SK-N-SH (cell line): Measurements from ENCODE around the gene CAV1. TPM values are rescaled to one million over a fixed set of nuclear protein-coding genes. Genes with fewer than 3 reads are reported as not detected.

Experiments
- CTCF ChIA-PET: fragments of 300-600, 350-600 bp; formaldehyde crosslinking; extraction: SDS; loops from one replicate; lab custom pipeline; 2021; lab: Yijun Ruan, JAX
- POLR2A ChIA-PET: fragments of 350-600 bp; sonication (Branson Sonifier 250); formaldehyde crosslinking; extraction: SDS; loops from one replicate; lab custom pipeline; 2020; ENCODE audit warnings: antibody characterized with exemption, inconsistent platforms; lab: Yijun Ruan, JAX
- DNase-seq: peaks from one replicate; pipeline ENCODE4 v3.0.0; 2012
- H2AFZ ChIP-seq: fragments of 200-600 bp; sonication (generic); 2 replicates; pipeline ENCODE4 v1.8.1; 2016; ENCODE audit warnings: antibody characterized with exemption, mild to moderate bottlenecking, low read depth
- H3F3A ChIP-seq: fragments of 200-600 bp; sonication (generic); replicated peaks from 2 replicates; pipeline ENCODE3; 2016; ENCODE audit warnings: antibody characterized with exemption, mild to moderate bottlenecking; ENCODE audit not compliant: insufficient read depth
- H3K27ac ChIP-seq, 2 experiments: fragments of 200-500 bp in 1 of 2; fragments of 200-600 bp in 1 of 2; sonication (Bioruptor generic) in 1 of 2; sonication (generic), shearing (Covaris generic) in 1 of 2; 2 replicates each; pipeline versions ENCODE4 v1.5.1 to v1.6.1; 2014 to 2016; ENCODE audit warnings: low read depth in 2 of 2, inconsistent platforms in 1 of 2, low read length in 1 of 2, mild to moderate bottlenecking in 1 of 2, mixed read lengths in 1 of 2
- H3K27me3 ChIP-seq: fragments of 200-600 bp; sonication (generic), shearing (Covaris generic); 2 replicates; pipeline ENCODE4 v1.6.1; 2016; ENCODE audit warnings: mixed run types; ENCODE audit not compliant: insufficient read depth
- H3K36me3 ChIP-seq, 2 experiments: fragments of 200-500 bp in 1 of 2; fragments of 200-600 bp in 1 of 2; sonication (Bioruptor generic) in 1 of 2; sonication (generic) in 1 of 2; replicated peaks in 1 of 2; 2 replicates each; pipeline versions ENCODE3 to v1.5.1; 2014 to 2016; ENCODE audit warnings: low read length in 1 of 2, mild to moderate bottlenecking in 1 of 2; ENCODE audit not compliant: insufficient read depth in 2 of 2, control insufficient read depth in 1 of 2
- H3K4me1 ChIP-seq, 2 experiments: fragments of 200-500 bp in 1 of 2; fragments of 200-600 bp in 1 of 2; sonication (Bioruptor generic) in 1 of 2; sonication (generic), shearing (Covaris generic) in 1 of 2; 2 replicates each; pipeline versions ENCODE4 v1.5.1 to v1.6.1; 2014 to 2016; ENCODE audit warnings: low read depth in 1 of 2, low read length in 1 of 2, mixed run types in 1 of 2; ENCODE audit not compliant: insufficient read depth in 2 of 2, control insufficient read depth in 1 of 2
- H3K4me2 ChIP-seq: fragments of 200-600 bp; sonication (generic), shearing (Covaris generic); 2 replicates; pipeline ENCODE4 v1.6.1; 2017; ENCODE audit warnings: mixed run types
- H3K4me3 ChIP-seq, 2 experiments: fragments of 200-500 bp in 1 of 2; fragments of 200-600 bp in 1 of 2; sonication (Bioruptor generic) in 1 of 2; sonication (generic), shearing (Covaris generic) in 1 of 2; 2 replicates each; pipeline versions ENCODE4 v1.5.1 to v1.8.1; 2014 to 2016; ENCODE audit warnings: low read depth in 2 of 2, inconsistent platforms in 1 of 2, low read length in 1 of 2, mild to moderate bottlenecking in 1 of 2, mixed read lengths in 1 of 2, moderate library complexity in 1 of 2
- H3K79me2 ChIP-seq: fragments of 200-600 bp; sonication (generic); 2 replicates; pipeline ENCODE4 v1.8.1; 2017; ENCODE audit warnings: mild to moderate bottlenecking; ENCODE audit not compliant: insufficient read depth
- H3K9ac ChIP-seq: fragments of 200-600 bp; sonication (generic); 2 replicates; pipeline ENCODE4 v1.6.1; 2017; ENCODE audit warnings: mixed run types
- H3K9me2 ChIP-seq: fragments of 200-600 bp; sonication (generic); 2 replicates; pipeline ENCODE4 v1.6.1; 2017; ENCODE audit warnings: mixed run types
- H3K9me3 ChIP-seq: fragments of 200-600 bp; sonication (generic); 2 replicates; pipeline ENCODE4 v1.6.1; 2017; ENCODE audit warnings: mixed run types, mild to moderate bottlenecking, moderate library complexity
- H4K20me1 ChIP-seq: fragments of 200-600 bp; sonication (generic); 2 replicates; pipeline ENCODE4 v1.6.1; 2017; ENCODE audit warnings: mild to moderate bottlenecking, mixed run types; ENCODE audit not compliant: insufficient read depth
- CHD2 ChIP-seq: fragments of 150-350 bp; IDR thresholded peaks from 2 replicates; pipeline ENCODE4 v1.6.1; 2018; ENCODE audit warnings: low read length; ENCODE audit not compliant: partially characterized antibody
- ELF1 ChIP-seq: IDR thresholded peaks from 2 replicates; pipeline ENCODE4 v1.4.0; 2012
- FOXM1 ChIP-seq: IDR thresholded peaks from 2 replicates; pipeline ENCODE4 v1.4.0; 2012; ENCODE audit warnings: low read depth, mild to moderate bottlenecking
- JUND ChIP-seq: IDR thresholded peaks from 2 replicates; pipeline ENCODE4 v1.4.0; 2012
- PBX3 ChIP-seq: IDR thresholded peaks from 2 replicates; pipeline ENCODE4; 2012
- POLR2AphosphoS5 ChIP-seq: IDR thresholded peaks from 2 replicates; pipeline ENCODE4 v1.6.1; 2012; ENCODE audit warnings: low read depth, low read length
- RCOR1 ChIP-seq: fragments of 150-350 bp; IDR thresholded peaks from 2 replicates; pipeline ENCODE4 v1.6.1; 2017; ENCODE audit warnings: antibody characterized with exemption, low read length
- TCF12 ChIP-seq: IDR thresholded peaks from 2 replicates; pipeline ENCODE4 v1.4.0; 2012
- USF1 ChIP-seq: IDR thresholded peaks from 2 replicates; pipeline ENCODE4 v1.4.0; 2012; ENCODE audit warnings: low read depth, borderline replicate concordance
- YY1 ChIP-seq: IDR thresholded peaks from 2 replicates; pipeline ENCODE4 v1.4.0; 2012; ENCODE audit warnings: low read depth, mild to moderate bottlenecking
- WGBS: methylation state at CpG from one replicate; pipeline ENCODE4 v1.1.6; 2017; ENCODE audit warnings: low lambda C conversion rate; 5-methylcytosine and 5-hydroxymethylcytosine counted together
- polyA plus RNA-seq, 3 experiments: library from polyadenylated mRNA; depleted of rRNA; stranded (reverse); fragments of >200 nt; gene quantifications; 2 replicates each; pipeline ENCODE4 v1.2.3, GENCODE V29; 2012

CAV1 gene
- polyA plus RNA-seq, 1 of the 3 experiments (the other 2 are of a cell fraction) = 968 TPM

GRCh38 chr7:116505823-116506222 lies 19.0 kb upstream of the CAV1 start:
- CTCF ChIA-PET = interaction anchor here (0.9 to 1.4 kb wide), 2 partner anchors 20 to 83 kb away, joined by 4 read pairs; no protein-coding TSS in a partner anchor
- H3K79me2 ChIP-seq = peaks cover 64% of the 10 kb centered on the region
- no peaks in the 10 kb centered on the region for H4K20me1 ChIP-seq
- peaks cover 60% of the 10 kb centered on the region for H3F3A ChIP-seq
- no peak overlapping the region for H2AFZ ChIP-seq
- 52% methylated on average over 3 of the region's 3 CpGs for WGBS
- TF ChIP-seq RCOR1 (no peak), USF1 (no peak), ELF1 (no peak), FOXM1 (no peak), TCF12 (no peak), PBX3 (no peak), YY1 (no peak)
- TF ChIP-seq, all 33 proteins: peak for 0
- Histone ChIP-seq H3K4me3 (no peak overlapping the region; a peak in 2 of 4 replicates), H3K36me3 (peaks cover 38 to 75% of the 10 kb centered on the region in 2 experiments), H3K9me3 (no peaks in the 10 kb centered on the region), H3K4me1 (peaks cover 0 to 56% of the 10 kb centered on the region in 2 experiments; a peak in 2 of 4 replicates), H3K27me3 (no peaks in the 10 kb centered on the region), H3K4me2 (no peak overlapping the region; the same call in 1 of the 2 replicates), H3K27ac (peak overlapping the region in 1 of 2 experiments; percentile 46; a peak in 2 of 4 replicates), H3K9me2 (no peaks in the 10 kb centered on the region), H3K9ac (no peak overlapping the region)
- DNase-seq = no peak
- POLR2A ChIA-PET = no interaction called here

- Histone ChIP-seq H3K4me3 (no peak overlapping the region), H3K4me1 (peaks cover 10 to 69% of the 10 kb centered on the region in 2 experiments; a peak in 3 of 4 replicates), H3K9me3 (no peaks in the 10 kb centered on the region), H3K36me3 (peaks cover 32 to 40% of the 10 kb centered on the region in 2 experiments), H3K4me2 (peak overlapping the region; percentile 66), H3K9me2 (no peaks in the 10 kb centered on the region), H3F3A (peaks cover 76% of the 10 kb centered on the region), H3K9ac (no peak overlapping the region), H3K79me2 (peaks cover 25% of the 10 kb centered on the region), H3K27me3 (no peaks in the 10 kb centered on the region), H4K20me1 (no peaks in the 10 kb centered on the region), H3K27ac (peak overlapping the region; percentile 93 to 95; a peak in 3 of 4 replicates), H2AFZ (peak overlapping the region; percentile 42)
- TF ChIP-seq CHD2 (no peak), JUND (0 out of 2 replicates have a peak, but pooled peaks have one; percentile 1), POLR2AphosphoS5 (peak; percentile 48; the same call in 1 of the 2 replicates)
- 34% methylated on average over 7 of the region's 7 CpGs for WGBS
- ChIA-PET POLR2A (no interaction called here), CTCF (interaction anchor here (3.7 kb wide), 1 partner anchor 16 kb away, joined by 12 read pairs; no protein-coding TSS in a partner anchor)
- no peak for DNase-seq
Observed at GRCh38 chr7:116509982-116510579, 14.8 kb upstream of the CAV1 start.
